PC-3 (cell line): ENCODE measurements around the gene LAMA5. TPM values are rescaled to one million over a fixed set of nuclear protein-coding genes. Genes with fewer than 3 reads are reported as not detected.

Experiments used
- ATAC-seq: fragments of 200-7000 bp; cut with Tn5 transposase; 2 replicates; pipeline ENCODE4 v1.9.1; 2020; ENCODE audit warnings: mild to moderate bottlenecking, moderate library complexity
- BruUV-seq: library from RNA; stranded (reverse); fragments of 400-500 nt; replicated peaks from 2 replicates; lab custom pipeline; 2021; lab: Mats Ljungman, UMichigan
- CTCF ChIA-PET: fragments of 300-600 bp; sonication (Branson Sonifier 250); formaldehyde crosslinking; loops from one replicate; lab custom pipeline; 2022; ENCODE audit warnings: antibody characterized with exemption; lab: Charles Lee
- POLR2A ChIA-PET: fragments of 300-600 bp; sonication (Branson Sonifier 250); formaldehyde crosslinking; loops from one replicate; lab custom pipeline; 2022; ENCODE audit warnings: antibody characterized with exemption; ENCODE audit not compliant: unreplicated experiment; lab: Charles Lee
- DNase-seq: peaks from one replicate; pipeline ENCODE4 v3.0.0-alpha.2; 2015
- H2AFZ ChIP-seq: fragments of 300-600 bp; sonication (generic); 2 replicates; pipeline ENCODE4 v1.6.0; 2016; ENCODE audit warnings: antibody characterized with exemption, low read length
- H3F3A ChIP-seq: fragments of 300-600 bp; sonication (generic); one replicate; pipeline ENCODE4 v1.6.0; 2017; ENCODE audit warnings: antibody characterized with exemption, low read length, control low read depth, mild to moderate bottlenecking; ENCODE audit not compliant: unreplicated experiment
- H3K27ac ChIP-seq: fragments of 300-600 bp; sonication (generic); 2 replicates; pipeline ENCODE4 v1.5.1; 2016; ENCODE audit warnings: mild to moderate bottlenecking, low read length
- H3K27me3 ChIP-seq: fragments of 300-600 bp; sonication (generic); 2 replicates; pipeline ENCODE4 v1.6.1; 2016; ENCODE audit warnings: low read length, mixed read lengths
- H3K36me3 ChIP-seq: fragments of 300-600 bp; sonication (generic); 2 replicates; pipeline ENCODE4 v1.6.1; 2016; ENCODE audit warnings: low read depth, mixed run types, low read length, mixed read lengths
- H3K4me1 ChIP-seq: fragments of 300-600 bp; sonication (generic); 2 replicates; pipeline ENCODE4 v1.5.1; 2016; ENCODE audit warnings: low read length; ENCODE audit not compliant: insufficient read depth
- H3K4me2 ChIP-seq: fragments of 300-600 bp; sonication (generic); 2 replicates; pipeline ENCODE4 v1.6.0; 2016; ENCODE audit warnings: low read length
- H3K4me3 ChIP-seq: fragments of 300-600 bp; sonication (generic); 2 replicates; pipeline ENCODE4 v1.5.1; 2016; ENCODE audit warnings: mild to moderate bottlenecking, low read length, mixed read lengths
- H3K79me2 ChIP-seq: fragments of 300-600 bp; sonication (generic); 2 replicates; pipeline ENCODE4 v1.6.1; 2017; ENCODE audit warnings: low read length, mixed read lengths
- H3K9ac ChIP-seq: fragments of 300-600 bp; sonication (generic); 2 replicates; pipeline ENCODE4 v1.6.0; 2016; ENCODE audit warnings: mild to moderate bottlenecking, low read length
- H3K9me2 ChIP-seq: fragments of 300-600 bp; sonication (generic); replicated peaks from 2 replicates; pipeline ENCODE4 v1.6.1; 2016; ENCODE audit warnings: mixed run types, low read length, mixed read lengths
- H3K9me3 ChIP-seq: fragments of 300-600 bp; sonication (generic); 2 replicates; pipeline ENCODE4 v1.6.1; 2016; ENCODE audit warnings: low read length, mixed read lengths
- H4K20me1 ChIP-seq: fragments of 300-600 bp; sonication (generic); 2 replicates; pipeline ENCODE4 v1.6.1; 2016; ENCODE audit warnings: low read length, mixed read lengths
- EZH2 ChIP-seq: fragments of 300-600 bp; sonication (generic); IDR thresholded peaks from one replicate; pipeline ENCODE4 v1.6.1; 2017; ENCODE audit warnings: antibody characterized with exemption, mild to moderate bottlenecking, low read length; ENCODE audit not compliant: unreplicated experiment
- EZH2phosphoT487 ChIP-seq: fragments of 300-600 bp; sonication (generic); IDR thresholded peaks from 2 replicates; pipeline ENCODE4 v1.6.1; 2018; ENCODE audit warnings: mild to moderate bottlenecking, antibody characterized with exemption, low read length, borderline replicate concordance
- intact Hi-C: fragments of 100-400 bp; cut with micrococcal nuclease; formaldehyde crosslinking; loops from 2 replicates; pipeline ENCODE4 v1.9.0; 2023
- total RNA-seq: library from RNA; depleted of rRNA; stranded (reverse); fragments of >200 nt; gene quantifications from 2 replicates; pipeline ENCODE4 v1.2.3, GENCODE V29; 2014
- TF ChIP-seq, protein P1 (sequence below): fragments of 300-600 bp; sonication (generic); conservative IDR thresholded peaks from 2 replicates; pipeline ENCODE4 v1.5.1; 2017; ENCODE audit warnings: antibody characterized with exemption, low read depth, mild to moderate bottlenecking, low read length

The LAMA5 gene
- total RNA-seq, 1 experiment from 2014 or later = 196 TPM

DNA sequence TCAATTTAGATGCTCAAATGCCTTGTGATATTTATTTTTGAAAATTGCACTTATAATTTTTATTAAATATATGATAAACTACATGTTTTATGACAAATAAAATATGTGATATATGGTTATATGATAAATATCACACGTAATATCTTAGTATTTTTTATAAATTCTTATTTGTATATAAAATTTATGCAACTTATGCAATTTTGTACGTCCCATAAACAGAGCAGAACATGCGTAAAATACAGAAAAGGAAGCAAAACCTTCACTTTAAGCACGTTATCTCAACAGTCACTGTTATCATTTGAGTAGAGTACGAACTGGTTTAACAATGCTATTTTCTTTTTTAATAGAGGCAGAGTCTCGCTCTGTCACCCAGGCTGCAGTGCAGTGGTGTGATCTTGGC, 80.0 kb downstream of the LAMA5 start:
- H3K27me3 ChIP-seq = no peaks in the 10 kb centered on the region
- H3K4me2 ChIP-seq = no peak overlapping the region
- no peak overlapping the region for H3K27ac ChIP-seq
- H3F3A ChIP-seq = no peaks in the 10 kb centered on the region
- CTCF ChIA-PET = no interaction called here
- no peak overlapping the region for H2AFZ ChIP-seq
- ATAC-seq (no peak), DNase-seq (no peak)
- no peaks in the 10 kb centered on the region for H3K9me2 ChIP-seq
- BruUV-seq = no TSS peak
- H3K79me2 ChIP-seq = no peaks in the 10 kb centered on the region
- H3K9ac ChIP-seq = no peak overlapping the region
- TF ChIP-seq, protein P1, sequence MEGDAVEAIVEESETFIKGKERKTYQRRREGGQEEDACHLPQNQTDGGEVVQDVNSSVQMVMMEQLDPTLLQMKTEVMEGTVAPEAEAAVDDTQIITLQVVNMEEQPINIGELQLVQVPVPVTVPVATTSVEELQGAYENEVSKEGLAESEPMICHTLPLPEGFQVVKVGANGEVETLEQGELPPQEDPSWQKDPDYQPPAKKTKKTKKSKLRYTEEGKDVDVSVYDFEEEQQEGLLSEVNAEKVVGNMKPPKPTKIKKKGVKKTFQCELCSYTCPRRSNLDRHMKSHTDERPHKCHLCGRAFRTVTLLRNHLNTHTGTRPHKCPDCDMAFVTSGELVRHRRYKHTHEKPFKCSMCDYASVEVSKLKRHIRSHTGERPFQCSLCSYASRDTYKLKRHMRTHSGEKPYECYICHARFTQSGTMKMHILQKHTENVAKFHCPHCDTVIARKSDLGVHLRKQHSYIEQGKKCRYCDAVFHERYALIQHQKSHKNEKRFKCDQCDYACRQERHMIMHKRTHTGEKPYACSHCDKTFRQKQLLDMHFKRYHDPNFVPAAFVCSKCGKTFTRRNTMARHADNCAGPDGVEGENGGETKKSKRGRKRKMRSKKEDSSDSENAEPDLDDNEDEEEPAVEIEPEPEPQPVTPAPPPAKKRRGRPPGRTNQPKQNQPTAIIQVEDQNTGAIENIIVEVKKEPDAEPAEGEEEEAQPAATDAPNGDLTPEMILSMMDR = no peak
- TF ChIP-seq EZH2 (no peak), EZH2phosphoT487 (no peak)
- H3K4me1 ChIP-seq = no peaks in the 10 kb centered on the region
- no peak overlapping the region for H3K4me3 ChIP-seq
- intact Hi-C loops = no loop called here
- no peaks in the 10 kb centered on the region for H3K9me3 ChIP-seq
- peaks cover 4% of the 10 kb centered on the region; the same call in 1 of the 2 replicates for H3K36me3 ChIP-seq
- POLR2A ChIA-PET = no interaction called here
- H4K20me1 ChIP-seq = no peaks in the 10 kb centered on the region

DNA sequence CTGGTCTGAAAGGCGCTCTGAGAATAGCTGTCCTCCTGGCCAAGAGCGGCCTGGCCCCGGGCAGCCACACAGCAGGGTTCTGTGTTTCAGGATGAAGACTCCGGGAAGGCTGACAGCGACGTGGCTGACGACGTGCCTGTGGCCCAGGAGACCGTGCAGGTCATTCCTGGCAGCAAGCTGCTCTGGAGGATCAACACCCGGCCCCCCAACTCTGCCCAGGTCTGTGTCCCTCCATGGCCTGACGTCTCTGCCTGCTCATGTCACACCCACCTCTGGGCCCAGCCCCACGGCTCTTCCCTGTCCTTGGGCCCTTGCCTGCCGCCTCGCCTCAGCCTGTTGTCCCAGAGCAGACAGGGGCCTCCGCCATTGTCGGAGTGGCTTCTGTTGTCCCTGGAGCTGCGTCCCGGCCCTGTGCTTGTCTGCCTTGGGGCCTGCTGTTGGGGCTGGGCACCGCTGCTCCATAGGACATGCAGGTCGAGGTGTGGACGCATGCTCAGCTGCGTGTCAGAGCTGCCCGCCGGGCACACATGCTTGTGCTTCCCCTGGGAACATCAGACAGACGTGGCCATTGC, 80.5 kb downstream of the LAMA5 start:
- Histone ChIP-seq H3K4me3 (no peak overlapping the region), H3K4me2 (no peak overlapping the region), H3K36me3 (peaks cover 10% of the 10 kb centered on the region; the same call in 1 of the 2 replicates), H3K79me2 (no peaks in the 10 kb centered on the region), H3K9me2 (no peaks in the 10 kb centered on the region), H3K9me3 (no peaks in the 10 kb centered on the region), H2AFZ (no peak overlapping the region), H3K27me3 (no peaks in the 10 kb centered on the region), H3F3A (no peaks in the 10 kb centered on the region), H3K27ac (no peak overlapping the region), H3K4me1 (no peaks in the 10 kb centered on the region), H4K20me1 (no peaks in the 10 kb centered on the region), H3K9ac (no peak overlapping the region)
- CTCF ChIA-PET = no interaction called here
- DNase-seq (no peak), ATAC-seq (no peak)
- TF ChIP-seq EZH2 = no peak
- no peak for TF ChIP-seq EZH2phosphoT487
- TF ChIP-seq, protein P1 = no peak
- POLR2A ChIA-PET = no interaction called here
- BruUV-seq = no TSS peak
- intact Hi-C loops = no loop called here

DNA sequence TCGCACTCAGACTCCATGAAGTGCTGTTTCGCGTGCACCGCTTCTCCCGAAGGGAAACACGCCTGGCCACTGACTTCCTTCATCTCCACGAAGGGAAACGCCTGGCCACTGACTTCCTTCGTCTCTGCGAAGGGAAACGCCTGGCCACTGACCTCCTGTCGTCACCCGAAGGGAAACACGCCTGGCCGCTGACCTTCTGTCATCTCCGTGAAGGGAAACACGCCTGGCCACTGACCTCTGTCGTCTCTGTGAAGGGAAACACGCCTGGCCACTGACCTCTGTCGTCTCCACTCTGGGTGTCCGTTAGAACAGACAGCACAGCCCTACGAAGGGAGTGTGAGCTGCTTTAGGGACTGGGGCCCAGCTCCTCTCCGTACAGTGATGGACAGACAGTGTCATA, 81.4 kb downstream of the LAMA5 start:
- no peaks in the 10 kb centered on the region for H3K9me2 ChIP-seq
- CTCF ChIA-PET = no interaction called here
- H3K4me2 ChIP-seq = no peak overlapping the region
- H3K9ac ChIP-seq = no peak overlapping the region
- H3K4me1 ChIP-seq = no peaks in the 10 kb centered on the region
- intact Hi-C loops = no loop called here
- H4K20me1 ChIP-seq = no peaks in the 10 kb centered on the region
- peaks cover 17% of the 10 kb centered on the region; the same call in 1 of the 2 replicates for H3K36me3 ChIP-seq
- no peak overlapping the region for H2AFZ ChIP-seq
- POLR2A ChIA-PET = no interaction called here
- H3K4me3 ChIP-seq = no peak overlapping the region
- H3K9me3 ChIP-seq = no peaks in the 10 kb centered on the region
- BruUV-seq = no TSS peak
- TF ChIP-seq EZH2phosphoT487 = no peak
- TF ChIP-seq, protein P1 = no peak
- TF ChIP-seq EZH2 = no peak
- ATAC-seq (no peak), DNase-seq (no peak)
- H3K27me3 ChIP-seq = no peaks in the 10 kb centered on the region
- H3K27ac ChIP-seq = no peak overlapping the region
- H3K79me2 ChIP-seq = no peaks in the 10 kb centered on the region
- H3F3A ChIP-seq = no peaks in the 10 kb centered on the region
